NB4 (cell line): ENCODE results near the gene HCRTR2.
"Not testable (repeated sequence)": the region's sequence is repeated elsewhere in the genome, so short reads cannot be mapped to it uniquely, and the experiment has no call there.

ENCODE experiments used
- DNase-seq: peaks from one replicate; pipeline ENCODE4 v3.0.0; 2010; ENCODE audit warnings: low read depth
- H3K4me3 ChIP-seq: one replicate; pipeline ENCODE4 v1.5.1; 2011; ENCODE audit warnings: mild to moderate bottlenecking, low read depth, low read length, moderate library complexity
- CTCF ChIP-seq: IDR thresholded peaks from one replicate; pipeline ENCODE4 v1.5.1; 2012; ENCODE audit warnings: low read depth, low read length
- MAX ChIP-seq: IDR thresholded peaks from 2 replicates; pipeline ENCODE4 v1.6.1; 2011; ENCODE audit warnings: low read depth, low read length
- MYC ChIP-seq: IDR thresholded peaks from 2 replicates; pipeline ENCODE4 v1.6.1; 2011; ENCODE audit warnings: low read depth, low read length
- POLR2A ChIP-seq: IDR thresholded peaks from 2 replicates; pipeline ENCODE4 v1.6.1; 2011; ENCODE audit warnings: mild to moderate bottlenecking; ENCODE audit not compliant: insufficient read length; ENCODE audit errors: extremely low read depth

Gene HCRTR2

GRCh38 chr6:55141611-55142010 is 32.7 kb upstream of the HCRTR2 start:
- DNase-seq: no peak
- TF ChIP-seq MYC (no peak), POLR2A (no peak), CTCF (no peak), MAX (no peak)
- no peak overlapping the region for H3K4me3 ChIP-seq

GRCh38 chr6:55142610-55143009 is 31.7 kb upstream of the HCRTR2 start:
- TF ChIP-seq CTCF (no peak), MAX (no peak), MYC (no peak)
- DNase-seq: no peak
- H3K4me3 ChIP-seq: no peak overlapping the region

- no peak for DNase-seq
- TF ChIP-seq POLR2A: no peak
- TF ChIP-seq MYC: no peak
- TF ChIP-seq CTCF: no peak
- H3K4me3 ChIP-seq: no peak overlapping the region
Observed at GRCh38 chr6:55153284-55153683, 21.0 kb upstream of the HCRTR2 start.

GRCh38 chr6:55158784-55159183 is 15.5 kb upstream of the HCRTR2 start:
- not testable (repeated sequence) for H3K4me3 ChIP-seq, DNase-seq

GRCh38 chr6:55167860-55168259 is 6.5 kb upstream of the HCRTR2 start:
- DNase-seq: no peak
- no peak overlapping the region for H3K4me3 ChIP-seq
- TF ChIP-seq MYC (no peak), POLR2A (no peak)

GRCh38 chr6:55175078-55176049 is 1.0 kb downstream of the HCRTR2 start:
- no peak overlapping the region for H3K4me3 ChIP-seq
- DNase-seq: no peak

More at GRCh38 chr6:55175078-55176049, 1.0 kb downstream of the HCRTR2 start:
- TF ChIP-seq MAX (no peak), CTCF (no peak), POLR2A (no peak), MYC (no peak)
